Measurements from ENCODE around the gene ZMIZ2.

Gene ZMIZ2

DNA sequence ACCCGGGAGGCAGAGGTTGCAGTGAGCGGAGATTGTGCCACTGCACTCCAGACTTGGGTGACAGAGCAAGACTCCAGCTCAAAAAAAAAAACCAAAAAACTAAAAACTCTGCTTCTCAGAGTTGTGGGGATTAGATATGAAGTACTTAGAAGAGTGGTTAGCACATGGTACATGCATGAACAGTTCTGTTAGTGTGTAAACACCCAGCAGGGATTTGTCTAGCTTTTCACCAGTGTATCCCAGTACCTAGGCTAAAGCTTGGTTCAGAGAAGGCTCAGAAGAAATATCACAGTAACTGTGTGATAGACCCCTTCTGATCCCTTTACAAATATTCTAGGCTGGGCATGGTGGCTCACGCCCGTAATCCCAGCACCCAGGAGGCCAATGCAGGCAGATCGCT lies 57.3 kb downstream of the ZMIZ2 start:
- DNase-seq, result no peak

DNA sequence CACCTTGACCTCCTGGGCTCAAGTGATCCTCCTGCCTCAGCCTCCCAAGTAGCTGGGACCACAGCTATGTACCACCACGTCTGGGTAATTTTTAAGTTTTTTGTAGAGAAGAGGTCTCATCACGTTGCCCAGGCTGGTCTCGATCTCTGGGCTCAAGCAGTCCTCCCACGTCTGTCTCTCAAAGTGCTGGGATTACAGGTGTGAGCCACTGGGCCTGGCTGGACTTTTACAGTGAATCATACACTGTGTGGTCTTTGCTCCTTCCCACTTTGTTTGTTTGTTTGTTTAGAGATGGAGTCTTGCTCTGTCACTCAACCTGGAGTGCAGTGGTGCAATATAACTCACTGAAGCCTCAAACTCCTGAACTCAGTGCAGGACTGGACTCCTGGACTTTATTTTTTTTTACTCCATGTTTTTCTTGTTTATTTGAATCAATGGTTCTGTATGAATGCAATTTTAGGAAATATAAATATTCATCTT lies 60.3 kb downstream of the ZMIZ2 start:
- no peak for DNase-seq

DNA sequence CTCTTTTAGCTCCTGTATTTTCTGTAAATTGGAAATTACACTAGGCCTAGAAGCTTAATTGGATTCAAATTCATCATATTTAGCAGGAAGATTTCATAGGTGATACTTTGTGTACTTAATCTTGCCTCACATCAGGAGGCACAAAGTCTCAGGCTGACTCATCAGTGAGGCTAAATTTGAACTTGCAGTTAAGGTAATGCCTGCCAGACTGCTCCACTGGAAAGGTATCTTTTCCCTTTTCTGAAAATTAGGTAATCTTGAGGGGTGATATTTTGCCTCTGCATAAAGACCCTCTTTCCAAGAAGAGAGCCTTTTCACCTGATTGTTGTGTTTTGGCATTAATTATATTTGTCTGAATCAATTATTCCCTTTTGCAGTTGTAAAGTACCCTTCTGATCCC lies 62.4 kb downstream of the ZMIZ2 start:
- DNase-seq, result no peak

DNA sequence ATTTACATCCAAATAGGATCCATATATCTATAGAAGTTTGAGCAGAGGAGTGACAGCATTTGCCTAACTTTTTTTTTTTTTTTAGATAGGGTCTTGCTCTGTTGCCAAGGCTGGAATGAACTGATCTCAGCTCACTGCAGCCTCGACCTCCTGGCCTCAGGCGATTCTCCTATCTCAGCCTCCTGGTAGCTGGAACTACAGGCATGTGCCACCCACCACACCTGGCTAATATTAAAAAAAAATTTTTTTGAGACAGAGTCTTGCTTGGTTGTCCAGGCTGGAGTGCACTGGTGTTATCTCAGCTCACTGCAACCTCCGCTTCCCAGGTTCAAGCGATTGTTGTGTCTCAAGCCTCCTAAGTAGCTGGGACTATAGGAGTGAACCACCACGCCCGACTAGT lies 62.9 kb downstream of the ZMIZ2 start:
- no peak for DNase-seq

DNA sequence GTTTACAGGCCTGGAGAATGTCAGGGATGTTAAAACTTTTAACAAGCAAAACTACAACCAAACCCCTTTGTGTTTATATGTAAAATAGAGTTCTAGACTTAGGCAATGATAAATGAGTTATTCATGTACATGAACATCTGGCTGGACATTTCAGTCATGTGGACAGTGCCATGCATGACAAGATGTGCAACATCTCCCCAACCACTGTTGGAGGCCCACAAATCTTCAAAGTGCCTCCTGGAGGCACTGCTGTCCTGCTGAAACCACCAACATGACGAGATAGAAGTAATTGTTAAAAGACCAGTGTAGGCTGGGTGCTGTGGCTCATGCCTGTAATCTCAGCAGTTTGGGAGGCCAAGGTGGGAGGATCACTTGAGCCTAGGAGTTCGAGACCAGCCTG lies 66.3 kb downstream of the ZMIZ2 start:
- no peak for DNase-seq

DNA sequence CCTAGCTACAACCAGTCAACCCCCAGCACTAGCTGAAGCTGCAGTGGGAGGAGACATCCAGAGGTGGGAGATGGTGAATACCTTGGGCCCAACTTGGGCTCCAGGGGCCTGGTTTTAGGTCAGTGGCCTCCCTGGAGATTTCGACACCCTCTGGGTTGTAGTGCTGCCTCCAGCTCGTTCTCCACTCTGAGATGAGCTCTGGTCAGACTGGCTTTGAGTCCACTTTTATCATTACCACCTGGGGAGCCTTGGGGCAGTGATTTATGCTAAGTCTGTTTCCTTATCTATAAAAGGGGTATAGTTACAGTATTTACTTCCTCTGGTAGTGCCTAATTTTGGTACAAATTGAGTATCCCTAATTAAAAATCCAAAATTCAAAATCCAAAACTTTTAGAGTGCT lies 70.6 kb downstream of the ZMIZ2 start:
- no peak for DNase-seq

Measured in stimulated activated naive CD4-positive, alpha-beta T cell (primary cell).